K562 (cell line): Measurements from ENCODE around the gene HSPA14. TPM values are rescaled to one million over a fixed set of nuclear protein-coding genes. Genes with fewer than 3 reads are reported as not detected.

ENCODE experiments used
- CBX3 ChIP-seq, 2 experiments: IDR thresholded peaks; 1 replicate in 1 of 2; 2 replicates in 1 of 2; pipeline ENCODE4 v1.6.1; 2012; ENCODE audit warnings: inconsistent platforms in 2 of 2, low read length in 2 of 2, borderline replicate concordance in 1 of 2, control low read depth in 1 of 2
- E2F6 ChIP-seq, 2 experiments: IDR thresholded peaks; 2 replicates each; pipeline ENCODE4 v1.6.1; 2011; ENCODE audit warnings: borderline replicate concordance in 1 of 2, control low read depth in 1 of 2, low read depth in 1 of 2, low read length in 1 of 2, mild to moderate bottlenecking in 1 of 2, mixed read lengths in 1 of 2, moderate library complexity in 1 of 2; ENCODE audit not compliant: insufficient read depth in 1 of 2, insufficient read length in 1 of 2, poor library complexity in 1 of 2, severe bottlenecking in 1 of 2; ENCODE audit errors: extremely low read depth in 1 of 2
- HLTF ChIP-seq: fragments of 450-650 bp; IDR thresholded peaks from 2 replicates; pipeline ENCODE4 v1.6.1; 2016
- JUN ChIP-seq, 2 experiments: sonication (generic) in 1 of 2; formaldehyde crosslinking in 1 of 2; IDR thresholded peaks; 2 replicates each; pipeline versions ENCODE4 v1.6.1 to v1.8.0; 2012 to 2022; ENCODE audit warnings: borderline replicate concordance in 2 of 2, mild to moderate bottlenecking in 2 of 2, improper control_type of control experiment in 1 of 2, low read depth in 1 of 2, low read length in 1 of 2, missing genetic modification reagents in 1 of 2
- MEF2D ChIP-seq: conservative IDR thresholded peaks from 2 replicates; pipeline ENCODE4 v1.6.1; 2016; ENCODE audit warnings: low read depth, missing genetic modification characterization, missing compliant biosample characterization
- PCBP1 ChIP-seq: fragments of 200-400 bp; formaldehyde crosslinking; IDR thresholded peaks from 2 replicates; pipeline ENCODE4 v1.6.1; 2018; ENCODE audit warnings: mild to moderate bottlenecking, low read depth, low read length; ENCODE audit not compliant: poor library complexity, severe bottlenecking
- ZNF133 ChIP-seq: fragments of 250-450 bp; sonication (Bioruptor Pico); IDR thresholded peaks from 2 replicates; pipeline ENCODE4 v1.4.0; 2020; ENCODE audit warnings: mild to moderate bottlenecking
- ZNF175 ChIP-seq: fragments of 200-800 bp; sonication (Bioruptor generic); IDR thresholded peaks from 2 replicates; pipeline ENCODE4 v1.6.1; 2016; ENCODE audit warnings: low read depth, mild to moderate bottlenecking, missing genetic modification characterization, missing compliant biosample characterization
- ZNF407 ChIP-seq: fragments of 450-650 bp; IDR thresholded peaks from 2 replicates; pipeline ENCODE4 v1.6.1; 2016; ENCODE audit warnings: low read depth
- ZNF431 ChIP-seq: sonication (generic); formaldehyde crosslinking; IDR thresholded peaks from 2 replicates; pipeline ENCODE4 v1.8.0; 2022; ENCODE audit warnings: mild to moderate bottlenecking, missing genetic modification reagents
- ZNF57 ChIP-seq: fragments of 450-650 bp; formaldehyde crosslinking; IDR thresholded peaks from 2 replicates; pipeline ENCODE4 v1.4.0; 2020; ENCODE audit warnings: mild to moderate bottlenecking, moderate library complexity
- polyA plus RNA-seq, 8 experiments: library from polyadenylated mRNA; depleted of rRNA in 4 of 8; stranded (reverse) in 5 of 8; unstranded in 3 of 8; fragments of >200 nt; fragmentation: Nextera tagmentation in 2 of 8; fragmentation: Illumina TruSeq in 1 of 8; extraction: Ambion mirVana in 2 of 8; extraction: Trizol in 1 of 8; gene quantifications; 2 replicates each; pipeline versions ENCODE4 v1.2.1 to v1.2.3, GENCODE V29; 2011 to 2014; ENCODE audit warnings: inconsistent platforms in 1 of 8, missing spikeins in 1 of 8
- total RNA-seq, 7 experiments: library from RNA; depleted of rRNA in 6 of 7; stranded (reverse); fragments of >200 nt in 6 of 7; fragmentation: Illumina TruSeq in 2 of 7; extraction: Trizol in 2 of 7; gene quantifications; 2 replicates each; pipeline versions ENCODE4 v1.2.1 to v1.2.3, GENCODE V29; 2011 to 2021; ENCODE audit warnings: low replicate concordance in 1 of 7
- TF ChIP-seq, protein P1 (sequence below): fragments of 250-450 bp; sonication (Bioruptor Pico); IDR thresholded peaks from 2 replicates; pipeline ENCODE4 v1.8.0; 2022; ENCODE audit warnings: inconsistent platforms, mild to moderate bottlenecking, moderate library complexity, borderline replicate concordance

Gene HSPA14
- total and polyA plus RNA-seq, 9 of the 15 experiments (the other 6 are each of a cell fraction or from before 2014, with no cell fraction given): 41.9 to 75.0 (median 63.2) TPM

GRCh38 chr10:14879124-14879927 is 41.2 kb downstream of the HSPA14 start (continued):
- TF ChIP-seq ZNF407 (no peak), MEF2D (tag) (no peak), ZNF57 (CRISPR knock-in tag) (no peak), ZNF431 (CRISPR knock-in tag) (0 out of 2 replicates have a peak, but pooled peaks have one; percentile 18), HLTF (no peak), CBX3 (IDR thresholded peaks at IDR 0.05; ENCODE audit: borderline replicate concordance in 1 of 2, low read length in 2 of 2) (no peak), PCBP1 (peak; percentile 58), JUN (IDR thresholded peaks at IDR 0.05; ENCODE audit: borderline replicate concordance, low read depth, low read length) (no peak), JUN (CRISPR knock-in tag; IDR thresholded peaks at IDR 0.05; ENCODE audit: borderline replicate concordance) (no peak), ZNF175 (CRISPR knock-in tag) (no peak), ZNF133 (CRISPR knock-in tag) (no peak), E2F6 (IDR thresholded peaks at IDR 0.05; ENCODE audit: borderline replicate concordance in 1 of 2, extremely low read depth in 1 of 2, insufficient read depth in 1 of 2, insufficient read length in 1 of 2, low read depth in 1 of 2, low read length in 1 of 2, poor library complexity in 1 of 2, severe bottlenecking in 1 of 2) (peak in 1 of 2 experiments; percentile 80)
- TF ChIP-seq, protein P1, sequence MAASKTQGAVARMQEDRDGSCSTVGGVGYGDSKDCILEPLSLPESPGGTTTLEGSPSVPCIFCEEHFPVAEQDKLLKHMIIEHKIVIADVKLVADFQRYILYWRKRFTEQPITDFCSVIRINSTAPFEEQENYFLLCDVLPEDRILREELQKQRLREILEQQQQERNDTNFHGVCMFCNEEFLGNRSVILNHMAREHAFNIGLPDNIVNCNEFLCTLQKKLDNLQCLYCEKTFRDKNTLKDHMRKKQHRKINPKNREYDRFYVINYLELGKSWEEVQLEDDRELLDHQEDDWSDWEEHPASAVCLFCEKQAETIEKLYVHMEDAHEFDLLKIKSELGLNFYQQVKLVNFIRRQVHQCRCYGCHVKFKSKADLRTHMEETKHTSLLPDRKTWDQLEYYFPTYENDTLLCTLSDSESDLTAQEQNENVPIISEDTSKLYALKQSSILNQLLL (CRISPR knock-in tag): no peak
